HG03095 (cell line): ENCODE results near the gene RET.
"Not testable (repeated sequence)": the region's sequence is repeated elsewhere in the genome, so short reads cannot be mapped to it uniquely, and the experiment has no call there.

Source experiments
- ATAC-seq: cut with Tn5 transposase; IDR thresholded peaks from one replicate; pipeline ENCODE4 v1.9.1; 2021; ENCODE audit warnings: moderate library complexity; ENCODE audit not compliant: unreplicated experiment

RET gene

GRCh38 chr10:43077421-43078171 lies 727 bp downstream of the RET start:
- no peak for ATAC-seq

- ATAC-seq, result no peak
Observed at GRCh38 chr10:43078175-43078985, 1.5 kb downstream of the RET start.

DNA sequence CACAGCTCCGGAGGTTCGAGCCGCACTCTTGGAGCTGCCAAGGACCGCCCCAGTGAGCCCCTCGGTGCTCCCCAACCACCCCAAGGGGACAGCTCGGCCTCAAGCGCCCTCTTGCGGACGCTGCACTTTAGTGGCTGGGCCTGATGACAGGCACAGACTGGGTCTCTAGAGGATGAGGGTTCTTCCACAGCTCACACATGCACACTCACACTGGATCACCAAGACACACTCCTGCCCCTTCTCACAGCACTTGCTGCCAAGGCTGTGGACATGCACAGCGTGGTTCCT lies 2.1 kb downstream of the RET start:
- no peak for ATAC-seq

- ATAC-seq, result no peak
Observed at GRCh38 chr10:43079856-43080255, 3.0 kb downstream of the RET start.

- ATAC-seq, result no peak
Observed at GRCh38 chr10:43082087-43082486, 5.2 kb downstream of the RET start.

- ATAC-seq, result no peak
Observed at GRCh38 chr10:43082746-43083145, 5.9 kb downstream of the RET start.

DNA sequence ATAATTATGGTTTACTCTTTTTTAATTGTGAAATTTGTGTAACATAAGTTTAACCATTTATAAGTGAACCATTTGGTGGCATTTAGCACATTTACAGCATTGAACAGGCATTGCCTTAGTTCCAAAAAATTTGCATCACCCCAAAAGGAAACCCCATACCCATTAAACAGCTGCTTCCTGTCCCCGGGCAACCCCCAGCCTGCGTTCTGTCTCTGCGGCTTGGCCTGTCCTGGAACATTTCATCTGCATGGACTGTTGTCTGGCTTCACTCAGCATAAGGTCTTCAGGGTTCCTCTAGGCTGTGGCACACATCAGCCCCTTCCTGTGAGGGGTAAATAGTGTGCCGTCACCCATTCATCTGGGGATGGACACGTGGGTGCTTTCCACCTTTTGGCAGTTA lies 6.9 kb downstream of the RET start:
- ATAC-seq, result no peak

DNA sequence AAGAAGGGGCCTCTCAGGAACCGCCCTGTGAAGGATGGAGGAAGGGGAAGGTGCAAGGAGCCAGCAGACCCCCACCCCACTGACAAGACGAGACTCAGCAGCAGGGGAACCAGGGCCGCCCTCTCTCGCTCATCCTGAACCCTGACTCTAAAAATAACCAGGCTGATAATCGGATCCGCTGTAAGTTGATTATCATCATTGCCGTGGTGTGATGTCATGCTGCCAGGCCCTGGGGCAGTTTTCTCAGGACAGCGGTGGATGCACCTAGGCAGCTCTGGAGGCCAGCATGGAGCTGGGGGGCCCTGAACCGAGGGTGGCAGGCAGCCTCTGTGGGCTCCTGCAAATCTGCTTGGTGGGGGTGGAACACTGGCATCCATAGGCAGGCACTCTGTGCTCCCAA lies 7.9 kb downstream of the RET start:
- no peak for ATAC-seq

GRCh38 chr10:43086321-43086942 lies 9.6 kb downstream of the RET start:
- no peak for ATAC-seq

GRCh38 chr10:43089519-43089918 lies 12.7 kb downstream of the RET start:
- ATAC-seq, result no peak

- ATAC-seq, result no peak
Observed at GRCh38 chr10:43090188-43090587, 13.3 kb downstream of the RET start.

DNA sequence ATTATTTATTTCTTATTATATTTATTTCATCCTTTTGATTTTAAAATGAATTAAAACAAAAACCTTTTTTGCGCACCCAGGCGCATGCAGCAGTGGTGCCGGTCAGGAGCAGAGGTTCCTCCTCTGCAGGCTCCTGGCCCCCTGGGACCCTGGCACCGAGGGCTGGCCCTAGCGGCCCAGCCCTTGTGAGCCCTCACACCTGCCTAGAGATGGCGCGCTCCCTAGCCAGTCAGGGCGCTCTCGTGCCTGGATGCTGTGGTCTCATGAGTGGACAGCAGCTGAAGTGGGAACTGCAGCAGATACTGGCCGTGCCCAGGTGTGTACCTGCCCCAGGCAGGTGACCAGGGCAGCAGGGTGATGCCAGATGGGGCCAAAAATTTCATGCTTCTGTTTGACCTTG lies 13.8 kb downstream of the RET start:
- no peak for ATAC-seq

DNA sequence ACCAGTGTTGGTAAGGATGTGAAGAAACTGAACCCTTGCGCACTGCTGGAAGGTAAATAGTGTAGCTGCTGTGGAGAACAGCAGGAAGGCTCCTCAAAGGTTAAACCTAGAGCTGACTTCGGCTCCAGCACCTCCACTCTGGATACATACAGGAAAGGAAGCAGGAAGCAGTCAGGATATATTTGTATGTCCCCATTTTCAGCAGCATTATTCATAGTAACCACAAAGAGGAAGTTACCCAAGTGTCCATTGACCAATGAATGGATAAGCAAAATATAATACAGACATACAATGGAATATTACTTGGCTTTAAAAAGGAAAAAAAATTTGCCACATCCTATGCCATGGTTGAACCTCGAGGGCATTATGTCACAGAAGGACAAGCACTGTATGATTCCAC lies 15.0 kb downstream of the RET start:
- no peak for ATAC-seq

DNA sequence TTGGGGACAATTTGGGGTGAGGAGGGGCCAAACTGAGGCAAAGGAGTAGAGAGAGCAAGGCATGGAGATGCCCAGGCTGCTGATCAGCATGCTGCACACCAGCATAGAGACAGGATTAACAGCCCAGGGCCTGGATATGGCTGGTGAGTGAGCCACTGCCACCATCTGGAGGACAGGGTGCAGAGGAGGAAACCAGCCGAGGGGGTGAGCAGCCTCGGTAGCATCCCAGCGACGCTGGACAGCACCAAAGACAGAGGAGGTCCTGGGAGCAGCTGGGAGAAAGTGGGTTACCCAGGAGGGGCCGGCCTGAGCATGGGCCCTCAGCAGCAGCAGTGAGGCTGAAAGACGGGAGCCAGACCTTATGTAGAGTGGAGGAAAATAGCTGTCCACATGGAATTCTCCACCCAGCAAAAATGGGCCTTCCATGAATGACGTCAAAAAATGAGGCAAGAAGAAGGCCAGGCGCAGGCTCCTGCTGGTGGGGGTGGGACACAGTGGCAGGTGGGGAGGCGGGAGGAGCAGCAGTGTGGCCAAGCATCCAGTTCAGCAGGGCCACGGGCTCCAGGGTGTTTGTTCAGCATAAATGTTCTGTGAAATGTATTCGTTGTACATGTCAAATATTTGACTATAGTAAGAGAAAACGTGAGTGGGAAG lies 16.7 kb downstream of the RET start:
- ATAC-seq, result no peak

DNA sequence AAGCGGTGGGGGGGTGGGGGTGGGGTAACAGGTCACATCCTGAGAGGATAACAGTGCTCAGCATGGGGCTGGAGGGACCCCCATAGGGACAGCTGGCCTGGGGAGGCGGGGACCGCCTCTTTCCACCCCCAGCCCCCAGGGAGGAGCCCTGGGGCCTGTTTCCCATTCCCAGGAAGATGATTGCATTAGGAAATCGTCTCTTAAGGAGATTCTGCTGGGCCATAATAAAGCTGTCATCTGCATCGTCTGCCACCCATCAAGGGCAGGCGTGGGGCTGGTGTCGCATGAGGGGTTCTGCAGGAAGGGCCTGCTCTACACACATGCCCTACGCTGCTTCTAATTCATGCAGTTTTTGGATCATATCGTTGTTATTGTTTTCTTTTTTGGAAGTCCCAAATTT lies 17.2 kb downstream of the RET start:
- no peak for ATAC-seq

GRCh38 chr10:43099339-43099738 lies 22.5 kb downstream of the RET start:
- not testable (repeated sequence) for ATAC-seq

- no peak for ATAC-seq
Observed at GRCh38 chr10:43099928-43100327, 23.1 kb downstream of the RET start.

GRCh38 chr10:43100366-43100765 lies 23.5 kb downstream of the RET start:
- no peak for ATAC-seq

DNA sequence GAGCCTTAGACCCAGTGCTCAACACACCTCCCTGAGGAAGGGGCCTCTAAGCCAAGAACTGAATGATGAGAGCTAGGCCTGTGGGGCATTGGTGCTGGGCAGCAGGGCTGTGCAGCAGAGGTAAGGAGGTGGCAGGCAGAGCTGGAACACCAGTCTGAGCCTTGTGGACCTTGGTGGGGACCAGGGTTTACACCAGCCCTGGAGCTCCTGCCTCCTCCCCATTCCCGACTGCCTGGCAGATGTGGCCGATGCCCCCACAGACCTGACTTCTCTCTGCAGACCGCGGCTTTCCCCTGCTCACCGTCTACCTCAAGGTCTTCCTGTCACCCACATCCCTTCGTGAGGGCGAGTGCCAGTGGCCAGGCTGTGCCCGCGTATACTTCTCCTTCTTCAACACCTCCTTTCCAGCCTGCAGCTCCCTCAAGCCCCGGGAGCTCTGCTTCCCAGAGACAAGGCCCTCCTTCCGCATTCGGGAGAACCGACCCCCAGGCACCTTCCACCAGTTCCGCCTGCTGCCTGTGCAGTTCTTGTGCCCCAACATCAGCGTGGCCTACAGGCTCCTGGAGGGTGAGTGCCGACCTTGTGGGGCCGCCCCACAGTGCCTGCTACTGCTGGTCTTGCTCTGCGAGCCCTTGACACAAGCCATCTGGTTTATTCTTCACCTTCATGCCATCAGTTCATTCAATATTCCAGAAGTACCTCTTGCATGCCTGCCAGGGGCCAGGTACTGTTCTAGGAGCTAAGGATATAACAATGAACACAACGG lies 25.4 kb downstream of the RET start:
- no peak for ATAC-seq

DNA sequence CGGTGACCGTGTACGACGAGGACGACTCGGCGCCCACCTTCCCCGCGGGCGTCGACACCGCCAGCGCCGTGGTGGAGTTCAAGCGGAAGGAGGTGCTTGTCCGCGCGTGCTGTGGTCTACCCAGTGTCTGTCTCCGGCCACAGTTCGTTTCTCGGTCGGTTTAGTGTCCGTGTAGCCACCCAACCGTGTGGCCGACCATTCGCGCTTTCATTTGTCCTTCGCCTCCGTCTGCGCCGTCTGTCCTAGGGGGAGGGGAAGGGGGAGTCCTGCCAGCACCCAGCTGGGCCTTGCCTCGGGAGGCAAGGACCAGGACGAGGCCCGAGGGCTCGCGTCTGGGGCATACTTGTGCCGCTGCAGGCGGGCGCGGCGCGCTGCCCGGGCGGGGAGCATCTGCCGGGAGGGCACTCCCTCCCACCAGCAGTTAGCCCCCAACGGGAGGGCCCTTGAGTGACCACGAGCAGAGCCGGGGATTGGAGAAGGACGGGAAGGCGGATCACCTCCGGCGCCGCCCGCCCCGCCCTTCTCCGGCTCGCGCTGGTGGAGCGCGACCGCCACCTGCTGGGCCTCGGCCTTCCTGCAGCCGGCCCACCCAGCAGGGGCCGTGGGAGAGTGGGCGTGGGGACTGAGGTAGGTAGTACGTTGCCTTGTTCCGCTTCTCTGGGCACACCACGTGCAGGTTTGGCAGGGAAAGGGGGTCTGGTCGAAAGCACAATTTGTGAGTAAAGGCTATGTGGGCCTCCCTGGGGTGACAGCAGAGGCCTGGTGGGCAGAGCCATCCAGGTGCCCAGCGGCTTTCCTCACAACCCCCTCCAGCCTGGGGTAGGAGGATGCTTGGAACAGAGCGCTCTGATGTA lies 28.5 kb downstream of the RET start:
- ATAC-seq, result peak; percentile 81
